HG03439 (cell line): Measurements from ENCODE around the gene PROM1.

ENCODE experiments used
- ATAC-seq: cut with Tn5 transposase; IDR thresholded peaks from one replicate; pipeline ENCODE4 v1.9.1; 2021; ENCODE audit warnings: mild to moderate bottlenecking, moderate library complexity; ENCODE audit not compliant: unreplicated experiment

PROM1 gene, protein sequence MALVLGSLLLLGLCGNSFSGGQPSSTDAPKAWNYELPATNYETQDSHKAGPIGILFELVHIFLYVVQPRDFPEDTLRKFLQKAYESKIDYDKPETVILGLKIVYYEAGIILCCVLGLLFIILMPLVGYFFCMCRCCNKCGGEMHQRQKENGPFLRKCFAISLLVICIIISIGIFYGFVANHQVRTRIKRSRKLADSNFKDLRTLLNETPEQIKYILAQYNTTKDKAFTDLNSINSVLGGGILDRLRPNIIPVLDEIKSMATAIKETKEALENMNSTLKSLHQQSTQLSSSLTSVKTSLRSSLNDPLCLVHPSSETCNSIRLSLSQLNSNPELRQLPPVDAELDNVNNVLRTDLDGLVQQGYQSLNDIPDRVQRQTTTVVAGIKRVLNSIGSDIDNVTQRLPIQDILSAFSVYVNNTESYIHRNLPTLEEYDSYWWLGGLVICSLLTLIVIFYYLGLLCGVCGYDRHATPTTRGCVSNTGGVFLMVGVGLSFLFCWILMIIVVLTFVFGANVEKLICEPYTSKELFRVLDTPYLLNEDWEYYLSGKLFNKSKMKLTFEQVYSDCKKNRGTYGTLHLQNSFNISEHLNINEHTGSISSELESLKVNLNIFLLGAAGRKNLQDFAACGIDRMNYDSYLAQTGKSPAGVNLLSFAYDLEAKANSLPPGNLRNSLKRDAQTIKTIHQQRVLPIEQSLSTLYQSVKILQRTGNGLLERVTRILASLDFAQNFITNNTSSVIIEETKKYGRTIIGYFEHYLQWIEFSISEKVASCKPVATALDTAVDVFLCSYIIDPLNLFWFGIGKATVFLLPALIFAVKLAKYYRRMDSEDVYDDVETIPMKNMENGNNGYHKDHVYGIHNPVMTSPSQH

DNA sequence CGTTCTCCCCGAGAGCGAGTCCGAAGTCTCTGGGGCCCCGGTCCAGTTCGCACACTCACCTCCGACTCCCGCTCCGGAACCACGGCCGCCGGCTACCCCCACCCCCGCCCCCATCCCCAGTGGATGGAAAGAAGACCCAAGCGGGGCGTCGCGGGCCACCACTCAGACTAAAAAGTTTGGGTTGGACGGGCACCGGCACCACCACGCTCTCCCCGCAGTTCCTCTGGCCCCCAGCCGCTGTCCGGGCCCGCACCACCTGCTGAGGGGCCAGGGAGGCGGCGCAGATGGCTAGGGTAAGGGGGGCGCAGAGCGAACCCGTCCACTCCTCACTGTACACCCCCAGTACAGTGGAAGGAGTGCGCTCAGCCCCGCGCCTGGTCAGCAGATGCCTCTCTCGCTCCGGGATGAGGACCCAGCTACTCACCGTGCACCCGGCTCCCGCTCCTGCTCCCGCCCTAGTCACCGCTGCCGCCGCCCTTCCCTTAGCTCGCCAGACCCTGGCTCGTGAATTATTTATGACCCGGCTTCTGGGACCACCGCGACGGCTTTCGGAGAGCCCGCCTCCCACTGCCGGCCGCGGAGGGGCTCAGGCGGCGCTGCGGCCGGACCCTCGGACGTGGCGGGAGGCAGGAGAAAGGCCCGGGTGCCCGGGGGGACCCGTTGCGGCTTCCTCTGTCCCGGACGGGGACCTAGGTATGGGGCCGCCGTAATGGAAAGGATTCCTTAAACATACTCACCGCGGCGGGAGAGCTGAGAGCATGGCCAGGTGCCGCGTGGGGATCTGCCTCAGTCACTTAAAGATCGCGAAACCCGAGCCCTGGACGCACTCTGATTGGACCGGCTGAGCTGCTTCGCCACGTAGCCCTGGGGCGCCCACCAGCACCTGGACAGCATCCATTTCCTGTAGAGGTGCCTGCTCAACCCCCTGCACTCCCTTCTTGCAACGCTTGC is at the start of gene PROM1:
TSS of gene PROM1 (minus strand) at position 783 of the 951 bp plus-strand sequence. CDS start 8,117 bp downstream, outside the sequence.
- no peak for ATAC-seq

DNA sequence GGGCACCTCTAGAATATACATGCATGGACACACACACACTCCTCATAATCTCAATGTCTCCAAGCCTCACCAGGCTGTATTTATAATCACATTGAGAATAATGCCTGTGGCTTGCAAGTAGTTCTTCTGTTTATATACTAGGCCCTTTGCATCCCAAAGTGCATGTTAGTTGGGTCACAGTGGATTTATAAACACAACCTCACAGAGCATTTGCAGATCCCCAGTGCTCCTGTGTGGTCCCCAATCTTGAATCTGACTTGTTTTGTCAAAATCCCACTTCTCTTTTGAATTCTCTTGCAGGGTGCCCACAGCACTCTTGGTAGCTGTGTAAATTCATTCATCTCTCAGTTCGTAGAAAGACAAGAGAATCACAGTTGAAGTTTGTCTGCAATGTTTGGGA is 49.6 kb upstream of the PROM1 start:
- ATAC-seq, result no peak

DNA sequence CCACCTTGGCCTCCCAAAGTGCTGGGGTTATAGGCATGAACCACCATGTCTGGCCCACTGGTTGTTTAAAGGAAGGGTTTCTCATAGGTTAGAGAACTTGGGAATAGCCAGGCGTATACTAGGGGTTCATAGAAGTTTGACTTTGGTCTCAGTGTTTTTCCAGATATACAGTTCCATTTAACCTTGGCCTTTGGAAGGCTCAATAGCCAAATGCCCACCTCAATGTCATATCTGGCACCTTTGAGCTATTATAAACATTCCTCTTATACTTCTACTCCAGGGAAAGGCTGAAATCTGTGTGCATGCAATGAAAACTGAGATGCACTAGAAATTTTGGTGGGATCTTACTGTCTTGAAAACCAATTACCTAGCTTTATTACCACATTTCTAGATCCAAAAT is 47.5 kb upstream of the PROM1 start:
- ATAC-seq, result no peak

DNA sequence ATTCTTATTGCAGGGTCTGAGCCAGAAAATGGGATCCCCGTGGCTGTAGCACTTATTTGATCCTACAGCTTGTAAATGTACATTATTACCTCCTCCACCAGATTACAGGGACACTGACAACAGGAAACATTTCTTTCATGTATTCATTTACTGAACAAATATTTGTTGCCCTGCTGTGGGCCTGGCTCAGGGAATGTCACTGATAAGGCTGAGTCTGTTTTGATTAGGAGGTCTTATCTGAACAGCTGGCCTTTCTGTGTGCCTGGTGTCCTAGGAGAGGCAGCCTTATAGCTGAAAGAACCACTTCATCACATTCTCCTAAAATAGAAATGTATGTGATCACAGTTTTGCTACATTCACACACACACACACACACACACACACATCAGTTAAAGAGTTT is 45.5 kb upstream of the PROM1 start:
- no peak for ATAC-seq

DNA sequence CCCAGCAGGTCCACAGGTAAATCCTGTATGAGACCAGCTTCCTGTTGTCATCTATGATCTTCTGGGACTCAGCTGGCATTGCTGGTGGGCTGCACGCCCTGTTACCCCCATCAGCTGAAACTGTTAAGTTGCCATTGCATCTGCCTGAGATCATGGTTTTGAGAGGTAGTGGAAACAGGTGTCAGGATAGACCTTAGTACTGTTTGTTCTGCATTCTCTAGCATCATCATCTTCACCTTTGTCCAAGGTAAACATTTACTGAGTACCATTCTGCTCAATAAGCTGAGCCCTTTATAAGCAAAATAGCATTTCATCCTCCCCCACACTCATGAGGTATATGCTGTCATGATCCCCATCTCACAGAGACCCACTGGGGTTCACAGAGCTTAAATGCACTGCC is 42.9 kb upstream of the PROM1 start:
- no peak for ATAC-seq

DNA sequence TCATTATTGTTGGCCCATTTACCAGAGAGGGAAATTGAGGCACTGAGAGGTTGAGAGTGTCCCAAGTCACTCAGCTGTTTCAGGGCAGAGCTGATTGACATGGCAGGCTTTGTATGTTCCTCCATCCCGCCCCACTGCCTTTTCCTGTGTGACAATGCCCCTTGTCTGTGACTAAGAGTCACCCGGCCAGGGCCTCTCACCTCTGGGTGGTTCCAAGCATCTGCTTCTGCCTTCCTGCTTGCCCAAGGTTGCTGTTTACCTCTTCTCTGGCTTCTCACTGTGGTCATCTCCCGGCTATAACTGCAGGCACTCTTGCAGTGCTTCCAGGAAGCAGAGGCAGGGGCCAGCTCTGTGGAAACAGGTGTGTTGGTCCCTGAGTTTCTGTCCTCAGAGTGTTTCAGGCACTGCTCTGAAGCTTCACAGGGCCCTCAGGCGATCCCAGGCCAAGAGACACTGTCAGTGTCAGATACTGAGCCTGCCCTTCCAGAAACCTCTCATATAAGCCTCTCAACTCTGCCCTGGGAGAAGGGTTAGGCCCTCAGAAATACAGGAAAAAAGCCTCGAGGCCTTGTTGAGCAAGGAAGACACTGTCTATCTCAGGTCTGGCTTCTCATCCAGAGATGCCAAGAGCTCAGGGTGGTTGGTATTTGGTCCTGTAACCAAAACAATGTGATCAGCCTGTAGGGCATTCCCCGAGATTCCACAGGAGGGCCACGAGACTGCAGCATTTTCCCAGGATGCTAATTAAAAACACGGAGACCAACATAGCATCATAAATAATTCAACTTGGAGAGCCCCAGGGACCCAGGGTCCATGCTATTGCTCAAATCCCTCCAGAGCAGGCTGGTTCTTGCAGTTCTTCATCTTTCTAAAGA is 42.0 kb upstream of the PROM1 start:
- no peak for ATAC-seq

DNA sequence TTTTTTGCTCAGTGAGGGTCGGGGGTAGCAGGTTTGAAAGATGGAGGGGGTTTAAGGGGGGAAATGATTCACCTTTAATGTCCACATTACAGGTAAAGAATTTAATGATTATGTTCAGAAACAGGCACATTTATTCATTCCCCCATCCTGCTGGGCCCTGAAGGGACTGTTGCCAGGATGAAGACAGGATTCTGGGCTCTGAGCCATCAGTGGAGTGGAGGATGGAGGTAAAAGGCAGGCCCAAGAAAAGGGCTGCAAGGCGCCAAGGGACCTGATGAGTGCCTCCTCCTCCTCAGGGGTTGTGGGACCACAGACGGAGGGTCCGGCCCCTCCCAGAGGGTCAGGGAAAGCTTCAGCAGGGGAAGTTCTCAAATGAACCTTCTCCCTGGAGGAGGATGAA is 40.4 kb upstream of the PROM1 start:
- no peak for ATAC-seq

DNA sequence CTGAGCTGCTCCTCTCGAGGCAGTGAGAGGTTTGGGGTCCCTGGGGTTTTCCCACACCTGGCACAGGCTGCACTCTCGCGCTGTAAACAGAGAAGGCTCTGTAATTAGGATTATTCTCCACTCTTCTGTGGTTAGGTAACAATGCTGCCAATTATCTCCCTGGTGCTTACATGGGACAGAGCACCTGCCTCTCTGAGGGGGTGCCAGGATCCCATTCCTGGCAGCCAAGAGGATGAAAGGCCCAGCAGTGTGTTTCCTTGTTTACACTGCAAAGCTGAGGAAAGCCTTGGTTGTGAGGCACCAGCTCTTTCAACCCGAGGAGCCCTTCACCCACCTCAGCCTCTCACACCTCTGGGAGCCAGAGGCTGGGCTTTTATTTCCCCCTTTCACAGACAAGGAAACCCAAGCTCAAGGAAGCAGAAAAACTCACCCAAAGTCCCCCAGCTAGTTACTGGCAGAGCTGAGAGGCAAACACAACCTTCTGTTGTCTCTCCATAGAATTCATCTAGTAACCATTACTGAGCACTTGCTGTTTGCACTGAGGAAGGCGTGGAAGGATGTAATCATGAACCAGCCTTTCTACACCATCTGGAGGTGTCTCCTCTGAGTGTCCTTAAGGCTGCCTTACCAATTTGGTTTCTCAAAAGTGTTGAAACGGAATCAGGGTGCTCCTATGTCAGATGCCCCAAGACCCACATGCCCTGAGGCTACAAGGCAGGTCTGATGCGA is 39.7 kb upstream of the PROM1 start:
- ATAC-seq, result no peak

DNA sequence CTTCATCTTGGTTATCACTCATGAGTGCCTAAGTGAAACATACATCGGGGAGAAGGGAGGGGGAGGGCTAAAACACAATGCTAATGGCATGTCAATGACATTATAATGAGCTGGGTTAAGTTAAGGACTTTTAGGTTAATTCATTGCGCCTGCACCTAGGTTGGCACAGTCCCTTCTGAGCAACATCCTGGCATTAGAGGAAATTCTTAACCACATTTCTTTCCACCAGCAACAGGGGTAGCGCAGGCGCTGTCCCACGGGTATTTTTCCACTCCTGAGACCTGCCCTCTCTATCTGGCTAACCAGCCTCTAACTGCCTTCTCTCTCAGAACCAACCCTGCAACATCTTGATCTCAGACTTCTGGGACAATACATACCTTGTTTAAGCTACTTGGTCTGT is 39.0 kb upstream of the PROM1 start:
- no peak for ATAC-seq

DNA sequence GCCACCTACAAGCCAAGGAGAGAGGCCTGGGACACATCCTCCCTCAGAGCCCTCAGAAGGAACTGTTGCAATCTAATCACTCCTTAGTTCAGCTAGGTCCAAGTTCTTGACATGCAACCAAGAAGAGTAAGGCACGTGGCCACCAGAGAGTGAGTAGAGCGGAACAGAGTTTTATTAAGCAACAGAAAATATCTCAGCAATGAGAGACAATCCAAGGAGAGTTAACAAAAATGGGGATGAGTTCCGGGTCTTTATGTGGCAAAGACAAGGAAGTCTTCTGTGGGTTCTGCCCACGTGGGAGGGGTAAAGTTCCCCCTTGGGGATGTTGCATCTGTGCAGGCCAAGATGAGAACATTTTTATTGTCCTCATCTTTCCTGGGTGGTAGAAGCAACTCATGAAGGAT is 38.5 kb upstream of the PROM1 start:
- ATAC-seq, result no peak

DNA sequence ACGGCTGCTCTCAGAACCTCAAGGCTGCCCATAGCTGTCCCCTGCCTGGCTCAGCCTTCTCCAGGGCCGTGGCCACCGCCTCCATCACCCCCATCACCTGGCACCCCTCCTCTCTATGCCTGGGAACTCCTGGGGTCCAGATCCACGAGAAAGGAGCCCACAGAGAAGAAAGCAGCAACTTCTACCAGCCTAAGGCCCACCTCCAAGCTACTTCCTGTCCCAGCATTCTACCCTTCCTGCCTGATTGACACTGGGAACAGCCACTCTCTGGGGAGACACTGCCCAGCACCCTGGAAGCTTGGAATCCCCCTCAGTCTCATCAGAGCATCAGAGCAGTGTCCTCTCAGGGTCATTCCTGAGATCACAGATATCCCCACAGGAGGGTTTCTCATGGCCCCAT is 36.9 kb upstream of the PROM1 start:
- ATAC-seq, result no peak

DNA sequence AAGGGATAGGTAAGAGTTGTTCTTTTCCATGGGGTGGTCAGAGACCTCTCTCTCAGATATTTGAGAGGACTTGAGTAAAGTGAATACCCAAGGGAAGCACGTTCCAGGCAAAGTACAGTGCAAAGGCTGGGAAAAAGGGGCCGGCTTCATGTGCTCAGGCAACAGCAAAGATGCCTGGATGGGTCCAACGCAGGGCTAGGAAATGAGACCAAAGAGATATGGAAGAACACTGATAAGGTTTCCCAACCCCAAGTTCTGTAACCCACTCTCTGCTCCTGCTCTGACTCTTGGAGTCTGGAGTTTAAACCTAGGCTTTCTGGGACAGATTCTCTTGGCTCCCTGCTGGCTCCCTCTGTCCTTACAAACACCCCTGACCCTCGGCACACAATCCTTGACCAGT is 36.2 kb upstream of the PROM1 start:
- no peak for ATAC-seq

DNA sequence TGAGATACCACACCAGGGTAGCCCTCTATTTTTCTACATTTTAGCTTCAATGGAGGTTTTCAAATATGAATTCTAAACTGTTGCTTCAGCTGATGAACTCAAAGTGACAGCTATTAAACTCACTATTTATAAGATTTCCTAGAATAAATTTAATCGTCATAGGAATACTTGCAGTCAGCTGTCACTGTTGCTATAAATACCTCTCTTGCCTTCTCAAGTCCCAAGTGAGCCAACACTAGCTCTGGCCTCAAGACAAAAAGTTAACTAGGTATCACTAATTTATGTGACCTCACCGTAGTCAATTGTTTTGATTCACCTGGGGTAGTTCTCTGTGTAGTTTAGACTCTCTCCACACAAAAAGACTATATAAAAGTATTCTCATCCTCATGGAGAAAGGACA is 34.3 kb upstream of the PROM1 start:
- no peak for ATAC-seq

DNA sequence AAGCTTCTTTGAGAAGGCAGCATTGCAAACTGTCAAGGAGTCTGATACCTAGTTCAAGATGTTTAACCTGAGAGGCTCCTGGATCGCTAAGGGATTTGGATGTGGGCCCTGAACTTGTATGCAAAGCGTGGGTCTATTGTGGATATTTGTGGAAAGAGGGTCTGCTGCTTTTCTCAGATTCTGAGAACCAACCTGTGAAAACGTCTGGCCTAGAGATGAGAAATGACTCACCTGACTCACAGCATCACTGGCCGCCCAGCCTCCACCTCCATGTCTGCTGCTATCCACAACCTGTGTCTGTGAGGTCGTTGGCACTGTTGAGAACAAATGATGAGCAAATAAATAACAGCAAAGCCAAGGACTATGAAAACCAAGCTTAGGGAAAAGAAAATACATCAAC is 33.3 kb upstream of the PROM1 start:
- no peak for ATAC-seq

DNA sequence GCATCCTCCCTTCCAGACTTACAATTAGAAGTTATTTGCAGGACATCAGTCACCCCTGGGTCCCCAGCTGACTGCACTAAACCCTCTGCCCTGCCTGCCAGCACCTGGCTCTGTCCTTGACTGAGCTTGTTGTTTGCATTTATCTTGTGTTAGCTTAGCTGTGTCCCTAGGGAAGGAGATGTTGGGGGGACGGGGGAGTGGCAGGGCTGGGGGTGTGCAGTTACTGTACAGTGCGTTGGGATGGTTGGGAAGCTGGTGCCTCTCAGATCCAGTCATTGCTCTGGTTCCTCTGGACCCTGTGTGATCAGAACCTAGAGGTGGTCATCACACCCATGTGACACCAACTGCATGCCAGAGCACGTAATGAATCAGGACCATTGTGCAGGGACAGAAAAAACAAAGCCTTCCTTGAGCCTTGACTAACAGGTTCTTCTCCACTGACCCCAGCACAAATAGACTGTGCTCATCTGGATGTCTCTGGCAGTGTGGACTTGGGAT is 32.7 kb upstream of the PROM1 start:
- ATAC-seq, result no peak

DNA sequence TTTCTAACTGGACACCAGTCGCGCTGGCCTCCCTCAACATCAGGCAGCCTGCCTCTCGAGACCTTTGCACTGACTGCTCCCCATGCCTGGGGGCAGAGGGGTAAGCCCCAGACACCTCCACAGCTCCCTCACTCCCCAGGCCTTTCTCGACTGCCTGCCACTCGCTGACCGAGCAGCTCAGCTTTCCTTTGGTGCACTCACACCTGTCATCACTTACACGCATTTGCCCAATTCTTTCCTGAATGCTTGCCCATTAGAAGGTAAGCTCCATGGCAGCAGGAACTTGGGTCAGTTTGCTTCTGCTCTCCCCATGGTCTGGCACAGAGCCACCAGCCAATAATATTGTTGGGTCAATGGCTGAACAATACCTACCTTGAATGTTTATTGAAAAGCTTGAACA is 32.2 kb upstream of the PROM1 start:
- ATAC-seq, result no peak

DNA sequence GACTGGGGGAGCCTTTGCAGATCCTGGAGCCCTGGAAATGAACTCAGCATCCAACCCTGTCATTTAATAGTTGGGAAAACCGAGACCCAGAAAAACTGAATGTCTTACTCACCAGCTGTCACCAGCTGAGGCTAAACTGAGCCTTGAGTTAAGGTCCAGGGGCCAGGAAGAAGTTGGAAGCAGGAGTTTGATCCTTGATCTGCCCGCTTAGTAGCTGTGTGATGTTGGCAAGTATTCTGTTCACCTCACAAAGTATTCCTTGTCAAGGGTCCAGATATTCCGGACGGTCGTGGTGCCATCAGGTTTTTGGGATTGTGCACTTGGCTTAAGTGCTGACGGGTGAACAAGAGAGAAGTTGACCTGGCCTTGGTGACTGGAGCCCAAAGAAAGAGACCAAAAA is 30.7 kb upstream of the PROM1 start:
- ATAC-seq, result no peak

DNA sequence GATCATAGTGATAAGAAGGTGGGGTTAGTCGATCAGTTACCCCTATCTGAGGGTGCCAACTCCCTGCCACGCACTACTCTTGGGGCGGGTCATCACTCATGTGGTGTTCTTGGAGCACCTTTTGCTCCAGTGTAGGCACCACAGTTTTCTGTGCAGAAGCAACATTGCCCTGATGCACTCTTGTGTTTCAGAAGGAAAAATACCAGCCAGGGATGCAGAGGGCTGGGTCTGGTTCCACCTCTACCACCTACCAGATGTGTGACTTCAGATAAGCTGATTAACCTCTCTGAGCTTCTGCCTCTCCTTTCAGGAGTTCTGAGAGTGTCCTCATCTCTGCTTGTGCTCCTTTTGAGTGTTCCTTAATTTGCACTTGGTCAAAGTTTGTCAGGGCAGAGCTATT is 29.9 kb upstream of the PROM1 start:
- no peak for ATAC-seq

DNA sequence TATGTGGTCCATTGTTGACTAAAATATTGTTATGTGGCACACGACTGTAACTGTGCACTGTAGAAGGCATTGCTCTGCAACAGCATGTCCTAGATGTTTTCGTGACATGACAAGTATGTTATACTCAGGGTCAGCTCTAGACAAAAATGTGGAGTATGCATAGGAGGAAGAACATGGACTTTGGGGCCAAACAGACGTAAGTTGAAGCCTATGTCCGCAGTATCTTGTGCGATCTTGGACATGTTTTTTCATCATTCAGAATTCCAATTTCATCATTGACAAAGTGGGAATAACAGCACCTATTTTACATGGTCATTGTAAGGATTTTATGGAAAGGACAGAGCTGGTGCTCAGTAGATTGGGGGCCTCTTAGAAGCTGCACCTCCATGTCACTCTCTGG is 27.7 kb upstream of the PROM1 start:
- ATAC-seq, result no peak
